GM19455 (cell line): ENCODE data around the gene RAD51B.

ENCODE experiments used
- ATAC-seq: cut with Tn5 transposase; IDR thresholded peaks from one replicate; pipeline ENCODE4 v1.9.1; 2021; ENCODE audit not compliant: unreplicated experiment

The RAD51B gene

GRCh38 chr14:68671909-68672308 is 852.3 kb downstream of the RAD51B start:
- no peak for ATAC-seq

GRCh38 chr14:68672609-68673285 is 853.2 kb downstream of the RAD51B start:
- ATAC-seq, result no peak

- no peak for ATAC-seq
Measured at GRCh38 chr14:68673464-68673863, 853.9 kb downstream of the RAD51B start.

GRCh38 chr14:68674538-68675232 is 855.1 kb downstream of the RAD51B start:
- no peak for ATAC-seq

- ATAC-seq, result no peak
Measured at GRCh38 chr14:68675233-68675577, 855.6 kb downstream of the RAD51B start.

GRCh38 chr14:68676511-68676943 is 856.9 kb downstream of the RAD51B start:
- ATAC-seq, result no peak

GRCh38 chr14:68677476-68677875 is 857.9 kb downstream of the RAD51B start:
- ATAC-seq, result no peak

GRCh38 chr14:68677901-68678300 is 858.3 kb downstream of the RAD51B start:
- ATAC-seq, result no peak

- ATAC-seq, result no peak
Measured at GRCh38 chr14:68678471-68678870, 858.9 kb downstream of the RAD51B start.

GRCh38 chr14:68679301-68679700 is 859.7 kb downstream of the RAD51B start:
- no peak for ATAC-seq

- ATAC-seq, result no peak
Measured at GRCh38 chr14:68679746-68680467, 860.3 kb downstream of the RAD51B start.

GRCh38 chr14:68680541-68681051 is 861.0 kb downstream of the RAD51B start:
- no peak for ATAC-seq

- ATAC-seq, result no peak
Measured at GRCh38 chr14:68681256-68682011, 861.9 kb downstream of the RAD51B start.

GRCh38 chr14:68682166-68683103 is 862.9 kb downstream of the RAD51B start:
- ATAC-seq, result no peak

- ATAC-seq, result no peak
Measured at GRCh38 chr14:68683326-68683725, 863.7 kb downstream of the RAD51B start.

- no peak for ATAC-seq
Measured at GRCh38 chr14:68684466-68685418, 865.2 kb downstream of the RAD51B start.

GRCh38 chr14:68685419-68686204 is 866.0 kb downstream of the RAD51B start:
- ATAC-seq, result peak; percentile 72

GRCh38 chr14:68686205-68686465 is 866.6 kb downstream of the RAD51B start:
- ATAC-seq, result no peak
